Keratinocyte (primary cell): ENCODE data around the gene HCN1.

Experiments used
- EZH2 ChIP-seq: IDR thresholded peaks from one replicate; pipeline ENCODE4 v1.6.1; 2012; ENCODE audit warnings: inconsistent platforms, mild to moderate bottlenecking, low read length, moderate library complexity
- TF ChIP-seq, protein P1 (sequence below), 3 experiments: IDR thresholded peaks in 1 of 3; conservative IDR thresholded peaks in 1 of 3; optimal IDR thresholded peaks in 1 of 3; 2 replicates in 2 of 3; 3 replicates in 1 of 3; pipeline versions ENCODE3 to v1.5.1; 2011; ENCODE audit warnings: low read length in 3 of 3, mild to moderate bottlenecking in 3 of 3, moderate library complexity in 2 of 3, control low read depth in 1 of 3, inconsistent platforms in 1 of 3; ENCODE audit not compliant: insufficient read depth in 2 of 3; ENCODE audit errors: extremely low read depth in 1 of 3

DNA sequence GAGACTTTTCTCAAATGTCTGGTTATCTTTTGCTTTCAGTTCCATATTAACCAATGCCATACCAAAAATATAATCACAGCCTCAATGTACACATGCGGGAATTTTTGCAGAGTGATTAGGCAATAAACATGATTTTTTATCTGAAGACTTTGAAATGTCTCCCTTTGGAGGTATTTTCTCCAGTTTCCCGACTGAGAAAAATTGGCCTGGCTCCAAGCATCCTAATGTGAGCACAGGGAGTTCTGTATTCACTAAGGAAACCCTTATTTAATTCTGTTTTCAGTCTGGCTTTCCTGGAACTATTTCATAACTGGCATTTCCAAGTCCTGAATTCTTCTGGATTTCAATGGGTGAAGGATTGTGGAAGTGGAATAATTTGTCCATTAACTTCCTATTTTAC, 8.5 kb downstream of the HCN1 start:
- TF ChIP-seq, protein P1, sequence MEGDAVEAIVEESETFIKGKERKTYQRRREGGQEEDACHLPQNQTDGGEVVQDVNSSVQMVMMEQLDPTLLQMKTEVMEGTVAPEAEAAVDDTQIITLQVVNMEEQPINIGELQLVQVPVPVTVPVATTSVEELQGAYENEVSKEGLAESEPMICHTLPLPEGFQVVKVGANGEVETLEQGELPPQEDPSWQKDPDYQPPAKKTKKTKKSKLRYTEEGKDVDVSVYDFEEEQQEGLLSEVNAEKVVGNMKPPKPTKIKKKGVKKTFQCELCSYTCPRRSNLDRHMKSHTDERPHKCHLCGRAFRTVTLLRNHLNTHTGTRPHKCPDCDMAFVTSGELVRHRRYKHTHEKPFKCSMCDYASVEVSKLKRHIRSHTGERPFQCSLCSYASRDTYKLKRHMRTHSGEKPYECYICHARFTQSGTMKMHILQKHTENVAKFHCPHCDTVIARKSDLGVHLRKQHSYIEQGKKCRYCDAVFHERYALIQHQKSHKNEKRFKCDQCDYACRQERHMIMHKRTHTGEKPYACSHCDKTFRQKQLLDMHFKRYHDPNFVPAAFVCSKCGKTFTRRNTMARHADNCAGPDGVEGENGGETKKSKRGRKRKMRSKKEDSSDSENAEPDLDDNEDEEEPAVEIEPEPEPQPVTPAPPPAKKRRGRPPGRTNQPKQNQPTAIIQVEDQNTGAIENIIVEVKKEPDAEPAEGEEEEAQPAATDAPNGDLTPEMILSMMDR (optimal IDR thresholded peaks at IDR 0.05 in 1 of 3, IDR thresholded peaks at IDR 0.05 in 1 of 3, conservative IDR thresholded peaks at IDR 0.05 in 1 of 3; ENCODE audit: extremely low read depth in 1 of 3, insufficient read depth in 2 of 3, low read length in 3 of 3): no peak
- TF ChIP-seq EZH2: no peak
